PC-9 (cell line): ENCODE measurements around the gene ELMO3.

Experiments
- EZH2 ChIP-seq: fragments of 200-600 bp; sonication (generic); IDR thresholded peaks from 2 replicates; pipeline ENCODE4 v1.8.0; 2017; ENCODE audit warnings: antibody characterized with exemption, low read depth
- TF ChIP-seq, protein P1 (sequence below): fragments of 200-600 bp; sonication (generic); conservative IDR thresholded peaks from 2 replicates; pipeline ENCODE4 v1.6.1; 2017; ENCODE audit warnings: mixed run types, antibody characterized with exemption, mild to moderate bottlenecking, moderate library complexity

DNA sequence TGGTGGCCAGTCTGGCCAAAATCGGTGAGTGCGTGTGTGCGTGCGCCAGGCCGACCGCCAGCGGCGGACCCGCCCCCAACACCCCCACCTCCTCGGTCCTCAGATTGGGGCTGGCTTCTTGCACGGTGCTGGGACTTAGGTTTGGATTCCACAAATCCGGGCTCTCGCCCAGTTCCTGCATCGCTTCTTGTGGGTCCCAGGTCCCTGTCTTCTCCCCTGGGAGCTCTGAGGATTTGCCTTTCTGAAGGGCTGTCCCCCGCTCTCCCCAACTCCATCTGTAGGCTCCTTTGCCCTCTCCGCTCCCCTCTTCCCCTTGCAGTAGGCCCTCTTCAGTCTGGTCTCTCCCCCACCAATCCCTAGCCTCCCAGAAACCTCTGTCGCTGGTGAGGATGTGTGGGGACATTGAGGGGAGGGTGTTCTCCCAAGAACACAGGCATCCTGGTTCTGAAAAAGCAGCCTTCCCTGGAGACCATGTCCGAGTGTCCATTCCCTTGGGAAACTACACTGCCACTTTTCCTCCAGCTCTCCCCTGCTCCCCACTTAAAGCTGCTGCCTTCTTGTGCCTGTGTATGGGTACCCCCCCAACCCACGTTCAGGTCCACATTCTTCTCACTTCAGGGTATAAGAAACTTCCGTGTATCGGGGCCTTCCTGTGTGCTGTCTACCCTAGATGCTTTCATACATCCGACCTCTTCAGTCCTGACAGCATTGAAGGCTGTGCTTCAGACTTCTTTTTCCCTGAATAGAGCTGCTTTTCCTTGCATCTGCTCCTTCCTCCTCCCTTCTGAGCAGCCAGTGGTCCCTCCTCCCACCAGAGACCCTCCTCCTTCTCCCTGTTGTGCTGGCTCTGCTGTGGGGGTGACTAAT, 50.5 kb downstream of the ELMO3 start:
- no peak for TF ChIP-seq EZH2
- TF ChIP-seq, protein P1, sequence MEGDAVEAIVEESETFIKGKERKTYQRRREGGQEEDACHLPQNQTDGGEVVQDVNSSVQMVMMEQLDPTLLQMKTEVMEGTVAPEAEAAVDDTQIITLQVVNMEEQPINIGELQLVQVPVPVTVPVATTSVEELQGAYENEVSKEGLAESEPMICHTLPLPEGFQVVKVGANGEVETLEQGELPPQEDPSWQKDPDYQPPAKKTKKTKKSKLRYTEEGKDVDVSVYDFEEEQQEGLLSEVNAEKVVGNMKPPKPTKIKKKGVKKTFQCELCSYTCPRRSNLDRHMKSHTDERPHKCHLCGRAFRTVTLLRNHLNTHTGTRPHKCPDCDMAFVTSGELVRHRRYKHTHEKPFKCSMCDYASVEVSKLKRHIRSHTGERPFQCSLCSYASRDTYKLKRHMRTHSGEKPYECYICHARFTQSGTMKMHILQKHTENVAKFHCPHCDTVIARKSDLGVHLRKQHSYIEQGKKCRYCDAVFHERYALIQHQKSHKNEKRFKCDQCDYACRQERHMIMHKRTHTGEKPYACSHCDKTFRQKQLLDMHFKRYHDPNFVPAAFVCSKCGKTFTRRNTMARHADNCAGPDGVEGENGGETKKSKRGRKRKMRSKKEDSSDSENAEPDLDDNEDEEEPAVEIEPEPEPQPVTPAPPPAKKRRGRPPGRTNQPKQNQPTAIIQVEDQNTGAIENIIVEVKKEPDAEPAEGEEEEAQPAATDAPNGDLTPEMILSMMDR, result no peak
